K562 treated with DMSO at 1 percent for 4 hours (cell line): ENCODE data around the gene FBLN1. TPM values are rescaled to one million over a fixed set of nuclear protein-coding genes. Genes with fewer than 3 reads are reported as not detected.

Source experiments
- total RNA-seq: library from RNA; unstranded; fragments of 300-600 nt; gene quantifications from 2 replicates; pipeline ENCODE4 v1.2.3, GENCODE V29; 2022; ENCODE audit not compliant: insufficient read depth

FBLN1 gene, protein sequence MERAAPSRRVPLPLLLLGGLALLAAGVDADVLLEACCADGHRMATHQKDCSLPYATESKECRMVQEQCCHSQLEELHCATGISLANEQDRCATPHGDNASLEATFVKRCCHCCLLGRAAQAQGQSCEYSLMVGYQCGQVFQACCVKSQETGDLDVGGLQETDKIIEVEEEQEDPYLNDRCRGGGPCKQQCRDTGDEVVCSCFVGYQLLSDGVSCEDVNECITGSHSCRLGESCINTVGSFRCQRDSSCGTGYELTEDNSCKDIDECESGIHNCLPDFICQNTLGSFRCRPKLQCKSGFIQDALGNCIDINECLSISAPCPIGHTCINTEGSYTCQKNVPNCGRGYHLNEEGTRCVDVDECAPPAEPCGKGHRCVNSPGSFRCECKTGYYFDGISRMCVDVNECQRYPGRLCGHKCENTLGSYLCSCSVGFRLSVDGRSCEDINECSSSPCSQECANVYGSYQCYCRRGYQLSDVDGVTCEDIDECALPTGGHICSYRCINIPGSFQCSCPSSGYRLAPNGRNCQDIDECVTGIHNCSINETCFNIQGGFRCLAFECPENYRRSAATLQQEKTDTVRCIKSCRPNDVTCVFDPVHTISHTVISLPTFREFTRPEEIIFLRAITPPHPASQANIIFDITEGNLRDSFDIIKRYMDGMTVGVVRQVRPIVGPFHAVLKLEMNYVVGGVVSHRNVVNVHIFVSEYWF
- total RNA-seq, result not detected in 2 replicates

DNA sequence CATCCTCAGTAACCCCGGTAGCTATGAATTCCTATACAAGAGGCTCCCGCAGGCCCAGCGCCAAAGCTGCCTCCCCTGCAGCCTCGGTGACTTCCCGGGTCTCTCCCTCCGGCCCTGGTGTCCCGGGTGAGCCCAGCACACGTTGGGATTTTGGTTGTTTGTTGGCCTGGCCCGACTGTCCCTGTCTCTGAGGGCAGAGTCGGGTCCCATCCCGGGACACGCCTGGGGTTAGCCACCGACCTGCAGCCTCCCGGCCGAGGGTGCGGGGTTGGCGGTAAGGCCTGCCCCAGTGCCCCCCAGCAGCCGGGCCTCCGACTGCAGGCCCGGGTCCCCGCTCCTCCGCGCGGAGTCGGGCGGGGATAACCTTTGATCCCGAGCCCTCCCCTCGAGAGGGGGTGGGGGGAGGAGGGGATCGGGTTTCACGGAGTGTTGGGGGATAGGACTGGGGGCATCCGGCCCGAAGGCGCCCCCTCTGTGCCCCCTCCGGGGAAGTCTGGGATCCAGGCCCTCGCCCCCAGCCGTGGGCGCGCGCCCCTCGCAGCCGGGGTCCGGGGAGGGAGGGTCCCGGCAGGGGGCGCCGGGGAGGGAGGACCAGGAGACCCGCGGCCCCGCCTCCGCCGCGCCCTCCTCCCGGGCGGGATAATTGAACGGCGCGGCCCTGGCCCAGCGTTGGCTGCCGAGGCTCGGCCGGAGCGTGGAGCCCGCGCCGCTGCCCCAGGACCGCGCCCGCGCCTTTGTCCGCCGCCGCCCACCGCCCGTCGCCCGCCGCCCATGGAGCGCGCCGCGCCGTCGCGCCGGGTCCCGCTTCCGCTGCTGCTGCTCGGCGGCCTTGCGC lies at the start of gene FBLN1:
FBLN1 (plus strand) TSS at position 669 of the 835 bp plus-strand sequence; CDS start at position 772, 103 bp downstream.

Other genes starting within 250 kb of the FBLN1 start
- gene UPK3A, start 217.9 kb upstream of the FBLN1 start, total RNA-seq, result not detected in 2 replicates
- gene FAM118A, start 192.9 kb upstream of the FBLN1 start, total RNA-seq, result 45.9 and 70.6 TPM in 2 replicates
- not detected in 2 replicates for gene SMC1B, start 89.3 kb upstream of the FBLN1 start, total RNA-seq
- gene RIBC2, start 89.2 kb upstream of the FBLN1 start, total RNA-seq, result not detected in 2 replicates
- 23.8 and 31.2 TPM in 2 replicates for gene ATXN10, start 169.0 kb downstream of the FBLN1 start, total RNA-seq